GM23338 (cell line): ENCODE measurements around the gene FBP1.

ENCODE experiments used
- CREB1 ChIP-seq: fragments of 250-450 bp; sonication (Bioruptor Pico); IDR thresholded peaks from 2 replicates; pipeline ENCODE4 v1.5.0; 2020; ENCODE audit warnings: low read depth, mild to moderate bottlenecking, moderate library complexity
- CTCF ChIP-seq, 2 experiments: fragments of 200-600 bp in 1 of 2; sonication (generic) in 1 of 2; conservative IDR thresholded peaks; 2 replicates each; pipeline versions ENCODE4 v1.5.1 to v1.6.1; 2016 to 2017; ENCODE audit warnings: antibody characterized with exemption in 2 of 2, low read depth in 2 of 2, mild to moderate bottlenecking in 2 of 2, moderate library complexity in 1 of 2
- EZH2 ChIP-seq: fragments of 200-600 bp; sonication (generic); IDR thresholded peaks from one replicate; pipeline ENCODE4 v1.8.0; 2017; ENCODE audit warnings: antibody characterized with exemption, mild to moderate bottlenecking, low read depth; ENCODE audit not compliant: unreplicated experiment
- JUNB ChIP-seq: IDR thresholded peaks from one replicate; pipeline ENCODE4 v1.6.1; 2016; ENCODE audit warnings: antibody characterized with exemption; ENCODE audit not compliant: unreplicated experiment
- POLR2AphosphoS5 ChIP-seq: IDR thresholded peaks from 2 replicates; pipeline ENCODE4 v1.6.1; 2016; ENCODE audit warnings: antibody characterized with exemption, low read depth
- REST ChIP-seq: IDR thresholded peaks from one replicate; pipeline ENCODE4 v1.6.1; 2018; ENCODE audit warnings: antibody characterized with exemption; ENCODE audit not compliant: unreplicated experiment

GRCh38 chr9:94675008-94675881, 35.9 kb upstream of the FBP1 start:
- TF ChIP-seq CTCF (conservative IDR thresholded peaks at IDR 0.05; ENCODE audit: low read depth in 2 of 2): no peak
- no peak for TF ChIP-seq REST
- TF ChIP-seq POLR2AphosphoS5: no peak
- no peak for TF ChIP-seq JUNB
- TF ChIP-seq CREB1 (CRISPR knock-in tag): no peak
- TF ChIP-seq EZH2: no peak
